Ovary (tissue), 9 donors: ENCODE data around the gene GREB1L. TPM values are rescaled to one million over a fixed set of nuclear protein-coding genes. Genes with fewer than 3 reads are reported as not detected.

Experiments
- DNase-seq, 5 donors: peaks; one replicate each; pipeline ENCODE4 v3.0.0-alpha.2; 2019 to 2020
- H3K27ac ChIP-seq, 2 donors: fragments of 200-600 bp; one replicate each; pipeline versions ENCODE4 v1.5.1 to v1.8.0; 2019 to 2022
- H3K27me3 ChIP-seq: fragments of 200-600 bp; one replicate; pipeline ENCODE4 v1.8.0; 2022
- H3K36me3 ChIP-seq: fragments of 200-600 bp; sonication (generic); one replicate; pipeline ENCODE4 v1.5.1; 2019
- H3K4me1 ChIP-seq: one replicate; pipeline ENCODE4 v1.8.1; 2013; ENCODE audit warnings: mild to moderate bottlenecking, moderate library complexity; ENCODE audit not compliant: insufficient read depth
- H3K4me3 ChIP-seq: fragments of 200-600 bp; sonication (generic); one replicate; pipeline ENCODE4 v1.5.1; 2017
- H3K9me3 ChIP-seq, 2 donors: fragments of 200-600 bp in 1 of 2; sonication (generic) in 1 of 2; one replicate each; pipeline versions ENCODE4 v1.5.1 to v1.8.1; 2013 to 2019; ENCODE audit warnings: mild to moderate bottlenecking in 1 of 2, moderate library complexity in 1 of 2
- CTCF ChIP-seq, 3 donors: fragments of 450-650 bp in 2 of 3; fragments of 200-600 bp in 1 of 3; IDR thresholded peaks; one replicate each; pipeline versions ENCODE4 v1.5.1 to v1.8.0; 2016 to 2022; ENCODE audit warnings: antibody characterized with exemption in 3 of 3, mild to moderate bottlenecking in 1 of 3
- EP300 ChIP-seq: sonication (generic); formaldehyde crosslinking; IDR thresholded peaks from one replicate; pipeline ENCODE4 v1.6.1; 2017; ENCODE audit warnings: antibody characterized with exemption
- POLR2A ChIP-seq: fragments of 450-650 bp; IDR thresholded peaks from one replicate; pipeline ENCODE4 v1.6.1; 2017; ENCODE audit warnings: antibody characterized with exemption, mild to moderate bottlenecking, moderate library complexity
- WGBS, 3 donors: extraction: QIAGEN DNeasy Blood & Tissue Kit in 1 of 3; methylation state at CpG; one replicate each; pipeline versions ENCODE4 v1.1.5 to v1.1.7; 2013 to 2017; 5-methylcytosine and 5-hydroxymethylcytosine counted together
- intact Hi-C, 4 donors: fragments of 100-400 bp; cut with DNase I; formaldehyde crosslinking; loops; one replicate each; pipeline versions ENCODE4 v1.11.0 to v1.15.1; 2022 to 2023
- polyA plus RNA-seq, 2 donors: library from polyadenylated mRNA; stranded (reverse); fragments of 200-250 nt in 1 of 2; fragments of 350-450 nt in 1 of 2; fragmentation: Illumina TruSeq in 1 of 2; extraction: RNeasy Lipid Tissue Mini Kit (QIAGEN cat#74804) in 1 of 2; gene quantifications; one replicate each; pipeline ENCODE4 v1.2.3, GENCODE V29; 2013 to 2014
- total RNA-seq, 7 donors: library from RNA; depleted of rRNA in 2 of 7; stranded (reverse); fragments of >200 nt in 2 of 7; fragmentation: NEBNext Ultra II Directional in 3 of 7; extraction: Animal tissue kit (Norgen Biotek cat#: 25700) in 3 of 7; gene quantifications; one replicate each; pipeline versions ENCODE4 v1.1.0 to v1.2.4, GENCODE V29; 2016 to 2023
- donor health status: DM: no; HTN: no; CAD: no; lungs with moderate emphysema.
- donor health status: DM: no; HTN: no; CAD: no.
- donor health status: Bipolar disorder and iron deficiency.
- donor health status: DM: yes; HTN: yes; CAD: no.
- donor health status: DM: no; HTN: no; CAD: no.
- donor health status: DM: yes; HTN: yes; CAD: no.

The GREB1L gene
- total and polyA plus RNA-seq, 9 donors: 2.4 to 22.8 (median 10.4) TPM

GRCh38 chr18:21461460-21461859 lies 219.4 kb downstream of the GREB1L start:
- Histone ChIP-seq H3K27ac (no peak overlapping the region), H3K9me3 (no peaks in the 10 kb centered on the region), H3K27me3 (no peaks in the 10 kb centered on the region), H3K36me3 (no peaks in the 10 kb centered on the region), H3K4me3 (no peak overlapping the region), H3K4me1 (no peaks in the 10 kb centered on the region)
- no peak for DNase-seq
- 61 to 73% (median 62%) methylated on average over 4 of the region's 4 CpGs for WGBS, 3 donors
- TF ChIP-seq POLR2A: no peak
- TF ChIP-seq EP300: no peak
- TF ChIP-seq CTCF (IDR thresholded peaks at IDR 0.05): no peak
- intact Hi-C loops: no loop called here

GRCh38 chr18:21463718-21464117 lies 221.7 kb downstream of the GREB1L start:
- no peaks in the 10 kb centered on the region for H3K4me1 ChIP-seq
- H3K9me3 ChIP-seq: no peaks in the 10 kb centered on the region
- H3K4me3 ChIP-seq: no peak overlapping the region
- TF ChIP-seq CTCF (IDR thresholded peaks at IDR 0.05): no peak
- no peak for TF ChIP-seq POLR2A
- no peak for TF ChIP-seq EP300
- no peak overlapping the region for H3K27ac ChIP-seq
- no peak for DNase-seq
- 22 to 37% (median 29%) methylated on average over 3 of the region's 3 CpGs for WGBS, 3 donors
- no peaks in the 10 kb centered on the region for H3K27me3 ChIP-seq
- intact Hi-C loops: no loop called here
- H3K36me3 ChIP-seq: no peaks in the 10 kb centered on the region

- Histone ChIP-seq H3K4me3 (no peak overlapping the region), H3K4me1 (no peaks in the 10 kb centered on the region), H3K9me3 (no peaks in the 10 kb centered on the region), H3K27ac (no peak overlapping the region), H3K36me3 (no peaks in the 10 kb centered on the region), H3K27me3 (no peaks in the 10 kb centered on the region)
- TF ChIP-seq CTCF (IDR thresholded peaks at IDR 0.05): no peak
- TF ChIP-seq EP300: no peak
- TF ChIP-seq POLR2A: no peak
- no peak for DNase-seq
- WGBS, 3 donors: 81 to 87% (median 84%) methylated on average over 4 of the region's 4 CpGs
- intact Hi-C loops: no loop called here
Measured at GRCh38 chr18:21468514-21469164, 226.6 kb downstream of the GREB1L start.

- H3K27ac ChIP-seq: no peak overlapping the region
- TF ChIP-seq EP300: no peak
- TF ChIP-seq POLR2A: no peak
- TF ChIP-seq CTCF (IDR thresholded peaks at IDR 0.05): no peak
- H3K9me3 ChIP-seq: no peaks in the 10 kb centered on the region
- DNase-seq: no peak
- intact Hi-C loops: no loop called here
- no peaks in the 10 kb centered on the region for H3K4me1 ChIP-seq
- H3K4me3 ChIP-seq: no peak overlapping the region
- 93 to 97% (median 97%) methylated on average over 2 of the region's 2 CpGs for WGBS, 3 donors
- H3K27me3 ChIP-seq: no peaks in the 10 kb centered on the region
- H3K36me3 ChIP-seq: no peaks in the 10 kb centered on the region
Measured at GRCh38 chr18:21472741-21473140, 230.7 kb downstream of the GREB1L start.
